WTC11 (cell line): ENCODE measurements around the gene PICALM. TPM values are rescaled to one million over a fixed set of nuclear protein-coding genes. Genes with fewer than 3 reads are reported as not detected.

ENCODE experiments used
- ATAC-seq: fragments of 200-7000 bp; cut with Tn5 transposase; 2 replicates; pipeline ENCODE4 v1.10.0; 2021; ENCODE audit warnings: mild to moderate bottlenecking, moderate library complexity
- CTCF ChIA-PET: fragments of 300-600 bp; sonication (Branson Sonifier 250); formaldehyde crosslinking; loops from one replicate; lab custom pipeline; 2021; ENCODE audit warnings: antibody characterized with exemption; lab: Charles Lee
- POLR2A ChIA-PET: fragments of 350-600 bp; sonication (Branson Sonifier 250); formaldehyde crosslinking; loops from one replicate; lab custom pipeline; 2021; ENCODE audit warnings: antibody characterized with exemption; lab: Charles Lee
- DNase-seq: peaks from one replicate; pipeline ENCODE4 v3.0.0; 2021; ENCODE audit warnings: low spot score
- H3K27ac Mint-ChIP-seq: 2 replicates; pipeline ENCODE4 v1.8.0; 2021; ENCODE audit warnings: mixed read lengths
- H3K27me3 Mint-ChIP-seq: 2 replicates; pipeline ENCODE4 v1.8.0; 2021; ENCODE audit warnings: low read depth, mild to moderate bottlenecking, moderate library complexity, mixed read lengths
- H3K36me3 Mint-ChIP-seq: 2 replicates; pipeline ENCODE4 v1.8.0; 2021; ENCODE audit warnings: mixed read lengths
- H3K4me1 Mint-ChIP-seq: 2 replicates; pipeline ENCODE4 v1.8.0; 2022; ENCODE audit warnings: mixed read lengths
- H3K4me3 Mint-ChIP-seq: 2 replicates; pipeline ENCODE4 v1.8.0; 2021; ENCODE audit warnings: mild to moderate bottlenecking, moderate library complexity, mixed read lengths
- H3K9me3 Mint-ChIP-seq: 2 replicates; pipeline ENCODE4 v1.8.0; 2021; ENCODE audit warnings: mixed read lengths
- AFF4 ChIP-seq: sonication (generic); formaldehyde crosslinking; IDR thresholded peaks from 2 replicates; pipeline ENCODE4 v1.8.1; 2023; ENCODE audit warnings: mild to moderate bottlenecking, missing genetic modification reagents, borderline replicate concordance
- ATF3 ChIP-seq: sonication (generic); formaldehyde crosslinking; conservative IDR thresholded peaks from 2 replicates; pipeline ENCODE4 v1.8.1; 2022; ENCODE audit warnings: mild to moderate bottlenecking, missing genetic modification reagents
- CBFB ChIP-seq: sonication (generic); formaldehyde crosslinking; IDR thresholded peaks from 2 replicates; pipeline ENCODE4 v1.8.1; 2022; ENCODE audit warnings: mild to moderate bottlenecking, low read depth, missing genetic modification reagents
- CTCF ChIP-seq: fragments of 200-600 bp; IDR thresholded peaks from 2 replicates; pipeline ENCODE4 v1.8.0; 2022; ENCODE audit warnings: antibody characterized with exemption
- E2F4 ChIP-seq: sonication (generic); formaldehyde crosslinking; IDR thresholded peaks from 2 replicates; pipeline ENCODE4 v1.8.1; 2022; ENCODE audit warnings: low read depth, mild to moderate bottlenecking, moderate library complexity, missing genetic modification reagents, borderline replicate concordance
- FOXP1 ChIP-seq: sonication (generic); formaldehyde crosslinking; IDR thresholded peaks from 2 replicates; pipeline ENCODE4 v1.8.0; 2022; ENCODE audit warnings: missing genetic modification reagents, mild to moderate bottlenecking, moderate library complexity, borderline replicate concordance
- HMGA2 ChIP-seq: fragments of 250-450 bp; sonication (Bioruptor Pico); IDR thresholded peaks from 2 replicates; pipeline ENCODE4 v1.4.0; 2021; ENCODE audit warnings: mild to moderate bottlenecking, moderate library complexity
- JUN ChIP-seq: sonication (generic); formaldehyde crosslinking; IDR thresholded peaks from 2 replicates; pipeline ENCODE4 v1.8.0; 2023; ENCODE audit warnings: mild to moderate bottlenecking, missing genetic modification reagents
- MLX ChIP-seq: sonication (generic); formaldehyde crosslinking; IDR thresholded peaks from 2 replicates; pipeline ENCODE4 v1.8.1; 2023; ENCODE audit warnings: mild to moderate bottlenecking, missing genetic modification reagents, moderate library complexity
- NFYB ChIP-seq: sonication (generic); formaldehyde crosslinking; conservative IDR thresholded peaks from 2 replicates; pipeline ENCODE4 v1.8.0; 2022; ENCODE audit warnings: low read depth, missing genetic modification reagents
- OVOL2 ChIP-seq: fragments of 250-450 bp; sonication (Bioruptor Pico); IDR thresholded peaks from 2 replicates; pipeline ENCODE4 v1.9.0; 2021; ENCODE audit warnings: mild to moderate bottlenecking, borderline replicate concordance
- RELA ChIP-seq: sonication (generic); formaldehyde crosslinking; IDR thresholded peaks from 2 replicates; pipeline ENCODE4 v1.8.1; 2022; ENCODE audit warnings: missing genetic modification reagents, mild to moderate bottlenecking, borderline replicate concordance
- RORB ChIP-seq: fragments of 250-450 bp; sonication (Bioruptor Pico); IDR thresholded peaks from 2 replicates; pipeline ENCODE4 v1.9.0; 2021; ENCODE audit warnings: mild to moderate bottlenecking
- TEAD4 ChIP-seq: sonication (generic); formaldehyde crosslinking; IDR thresholded peaks from 2 replicates; pipeline ENCODE4 v1.8.0; 2022; ENCODE audit warnings: mild to moderate bottlenecking, missing genetic modification reagents
- USF2 ChIP-seq: sonication (generic); formaldehyde crosslinking; IDR thresholded peaks from 2 replicates; pipeline ENCODE4 v1.8.1; 2023; ENCODE audit warnings: mild to moderate bottlenecking, missing genetic modification reagents, moderate library complexity
- ZBTB21 ChIP-seq: sonication (generic); formaldehyde crosslinking; IDR thresholded peaks from 2 replicates; pipeline ENCODE4 v1.8.1; 2023; ENCODE audit warnings: mild to moderate bottlenecking, missing genetic modification reagents, borderline replicate concordance
- ZNF138 ChIP-seq: sonication (generic); formaldehyde crosslinking; conservative IDR thresholded peaks from 2 replicates; pipeline ENCODE4 v1.8.1; 2022; ENCODE audit warnings: mild to moderate bottlenecking, moderate library complexity, missing genetic modification reagents
- ZNF232 ChIP-seq: sonication (generic); formaldehyde crosslinking; IDR thresholded peaks from 2 replicates; pipeline ENCODE4 v1.8.0; 2022; ENCODE audit warnings: mild to moderate bottlenecking, missing genetic modification reagents
- total RNA-seq: library from RNA; stranded (reverse); gene quantifications from 3 replicates; pipeline ENCODE4 v1.2.3, GENCODE V29; 2021

Gene PICALM
- total RNA-seq, 1 experiment from 2014 or later = 69.9 TPM

GRCh38 chr11:85945296-85945695 lies 123.6 kb downstream of the PICALM start:
- ChIA-PET CTCF (interaction anchor here (2.0 kb wide), 1 partner anchor 273 kb away, joined by 5 read pairs; no protein-coding TSS in a partner anchor), POLR2A (no interaction called here)
- no peak for ATAC-seq
- no peak for DNase-seq
- H3K9me3 Mint-ChIP-seq = peaks cover 13% of the 10 kb centered on the region
- no peaks in the 10 kb centered on the region for H3K4me1 Mint-ChIP-seq
- no peak for TF ChIP-seq RORB (CRISPR knock-in tag)
- no peak for TF ChIP-seq AFF4 (CRISPR knock-in tag)
- TF ChIP-seq FOXP1 (CRISPR knock-in tag) = no peak
- TF ChIP-seq CBFB (CRISPR knock-in tag) = no peak
- TF ChIP-seq TEAD4 = no peak
- no peak for TF ChIP-seq ZNF138 (CRISPR knock-in tag)
- no peak for TF ChIP-seq E2F4
- TF ChIP-seq USF2 (CRISPR knock-in tag) = no peak
- no peak for TF ChIP-seq ZBTB21 (CRISPR knock-in tag)
- TF ChIP-seq MLX (CRISPR knock-in tag) = no peak
- TF ChIP-seq ZNF232 (CRISPR knock-in tag) = no peak
- TF ChIP-seq JUN (CRISPR knock-in tag) = no peak
- no peak for TF ChIP-seq ATF3 (CRISPR knock-in tag)
- TF ChIP-seq OVOL2 (CRISPR knock-in tag) = no peak
- TF ChIP-seq RELA (CRISPR knock-in tag) = no peak
- no peak for TF ChIP-seq HMGA2 (CRISPR knock-in tag)
- no peak overlapping the region for H3K4me3 Mint-ChIP-seq
- H3K36me3 Mint-ChIP-seq = peaks cover 8% of the 10 kb centered on the region; the same call in 1 of the 2 replicates
- no peak overlapping the region for H3K27ac Mint-ChIP-seq
- H3K27me3 Mint-ChIP-seq = no peaks in the 10 kb centered on the region

GRCh38 chr11:85941380-85941973 lies 127.4 kb downstream of the PICALM start:
- ATAC-seq (peak; percentile 96), DNase-seq (peak; percentile 61)
- Mint-ChIP-seq H3K4me3 (no peak overlapping the region), H3K9me3 (peaks cover 25% of the 10 kb centered on the region), H3K27ac (no peak overlapping the region), H3K36me3 (peaks cover 11% of the 10 kb centered on the region), H3K27me3 (peaks cover 3% of the 10 kb centered on the region; the same call in 1 of the 2 replicates), H3K4me1 (no peaks in the 10 kb centered on the region)
- ChIA-PET CTCF (no interaction called here), POLR2A (no interaction called here)
- TF ChIP-seq NFYB (CRISPR knock-in tag) (no peak), CTCF (peak; percentile 40; the same call in 1 of the 2 replicates)
